Measurements from ENCODE around the gene DNLZ. TPM values are rescaled to one million over a fixed set of nuclear protein-coding genes. Genes with fewer than 3 reads are reported as not detected.

The DNLZ gene
- total RNA-seq, 2 experiments from 2014 or later: 15.4 to 17.0 TPM

GRCh38 chr9:136346927-136347465 lies 16.5 kb downstream of the DNLZ start:
- Mint-ChIP-seq H3K9me3 (no peaks in the 10 kb centered on the region), H3K27me3 (no peaks in the 10 kb centered on the region), H3K4me3 (no peak overlapping the region), H3K4me1 (no peaks in the 10 kb centered on the region), H3K27ac (no peak overlapping the region), H3K36me3 (no peaks in the 10 kb centered on the region)
- ATAC-seq (ENCODE audit: low read depth): no peak
- DNase-seq: no peak
- POLR2A ChIA-PET: no interaction called here

GRCh38 chr9:136346157-136346481 lies 17.4 kb downstream of the DNLZ start:
- Mint-ChIP-seq H3K9me3 (no peaks in the 10 kb centered on the region), H3K27me3 (no peaks in the 10 kb centered on the region), H3K36me3 (no peaks in the 10 kb centered on the region), H3K27ac (no peak overlapping the region), H3K4me3 (no peak overlapping the region), H3K4me1 (no peaks in the 10 kb centered on the region)
- ATAC-seq (ENCODE audit: low read depth): no peak
- POLR2A ChIA-PET: no interaction called here
- no peak for DNase-seq

- DNase-seq: no peak
- no peak overlapping the region for H3K27ac Mint-ChIP-seq
- no peaks in the 10 kb centered on the region for H3K9me3 Mint-ChIP-seq
- no peaks in the 10 kb centered on the region for H3K27me3 Mint-ChIP-seq
- POLR2A ChIA-PET: interaction anchor here (0.6 kb wide), 1 partner anchor 20 kb away, joined by 3 read pairs; no protein-coding TSS in a partner anchor
- no peak overlapping the region for H3K4me3 Mint-ChIP-seq
- H3K4me1 Mint-ChIP-seq: no peaks in the 10 kb centered on the region
- H3K36me3 Mint-ChIP-seq: no peaks in the 10 kb centered on the region
- ATAC-seq (ENCODE audit: low read depth): no peak
Observed at GRCh38 chr9:136345281-136346156, 18.0 kb downstream of the DNLZ start.

DNA sequence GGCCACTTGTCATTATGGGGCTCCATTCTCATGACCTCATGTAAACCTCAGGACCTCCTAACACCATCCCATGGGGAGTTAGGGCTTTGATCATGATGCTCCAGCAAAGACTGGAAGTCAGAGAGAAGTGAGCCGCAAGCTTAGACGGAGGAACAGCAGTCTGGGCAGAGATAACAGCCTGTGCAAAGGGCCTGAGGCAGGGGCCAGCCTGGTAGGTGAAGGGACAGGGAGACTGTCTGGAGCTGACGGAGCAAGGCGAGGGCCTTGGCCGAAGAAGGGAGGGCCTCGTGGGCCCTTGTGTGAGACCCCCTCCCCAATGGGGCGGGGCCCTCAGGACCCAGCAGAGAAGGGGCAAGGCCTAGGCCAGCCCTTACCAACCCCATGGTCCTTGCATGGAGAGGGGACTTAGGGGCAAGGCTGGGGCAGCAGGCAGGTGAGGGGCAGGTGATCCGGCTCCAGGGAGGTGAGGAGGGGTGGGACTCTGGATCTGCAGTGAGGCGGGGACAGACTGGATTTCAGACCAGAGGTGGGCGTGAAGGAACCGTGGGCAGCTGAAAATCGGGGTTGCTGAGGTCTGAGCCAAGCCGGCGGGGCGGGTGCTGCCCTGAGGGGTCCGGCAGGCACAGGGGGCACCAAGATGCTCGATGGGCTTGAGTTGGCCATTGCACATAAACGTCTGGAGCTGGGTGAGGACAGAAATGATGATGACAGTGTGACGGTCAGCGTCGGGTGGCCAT lies 18.8 kb downstream of the DNLZ start:
- no peak overlapping the region for H3K27ac Mint-ChIP-seq
- H3K9me3 Mint-ChIP-seq: no peaks in the 10 kb centered on the region
- no peak overlapping the region for H3K4me3 Mint-ChIP-seq
- H3K4me1 Mint-ChIP-seq: no peaks in the 10 kb centered on the region
- DNase-seq (no peak), ATAC-seq (ENCODE audit: low read depth) (no peak)
- no peaks in the 10 kb centered on the region for H3K27me3 Mint-ChIP-seq
- POLR2A ChIA-PET: interaction anchor here (0.6 kb wide), 1 partner anchor 20 kb away, joined by 3 read pairs; no protein-coding TSS in a partner anchor
- H3K36me3 Mint-ChIP-seq: no peaks in the 10 kb centered on the region

DNA sequence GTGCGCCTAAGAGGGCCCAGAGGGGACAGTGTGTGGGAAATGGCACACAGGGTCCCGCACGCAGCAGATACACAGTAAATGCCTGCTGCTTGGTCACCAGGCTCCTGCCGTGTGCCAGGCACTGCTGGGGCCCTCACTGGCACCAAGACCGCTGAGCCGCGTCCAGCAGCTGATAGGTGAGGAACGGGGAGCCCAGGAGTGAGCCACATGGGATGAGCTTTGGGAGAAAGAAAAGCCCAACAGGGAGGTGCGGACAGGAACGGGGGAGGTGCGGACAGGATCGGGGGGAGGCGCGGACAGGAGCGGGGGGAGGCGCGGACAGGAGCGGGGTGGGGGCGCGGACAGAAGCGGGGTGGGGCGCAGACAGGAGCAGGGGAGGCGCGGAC lies 19.7 kb downstream of the DNLZ start:
- POLR2A ChIA-PET: no interaction called here
- Mint-ChIP-seq H3K27ac (no peak overlapping the region), H3K4me3 (no peak overlapping the region), H3K36me3 (no peaks in the 10 kb centered on the region), H3K9me3 (no peaks in the 10 kb centered on the region), H3K4me1 (no peaks in the 10 kb centered on the region), H3K27me3 (no peaks in the 10 kb centered on the region)
- ATAC-seq (ENCODE audit: low read depth): no peak
- DNase-seq: no peak

DNA sequence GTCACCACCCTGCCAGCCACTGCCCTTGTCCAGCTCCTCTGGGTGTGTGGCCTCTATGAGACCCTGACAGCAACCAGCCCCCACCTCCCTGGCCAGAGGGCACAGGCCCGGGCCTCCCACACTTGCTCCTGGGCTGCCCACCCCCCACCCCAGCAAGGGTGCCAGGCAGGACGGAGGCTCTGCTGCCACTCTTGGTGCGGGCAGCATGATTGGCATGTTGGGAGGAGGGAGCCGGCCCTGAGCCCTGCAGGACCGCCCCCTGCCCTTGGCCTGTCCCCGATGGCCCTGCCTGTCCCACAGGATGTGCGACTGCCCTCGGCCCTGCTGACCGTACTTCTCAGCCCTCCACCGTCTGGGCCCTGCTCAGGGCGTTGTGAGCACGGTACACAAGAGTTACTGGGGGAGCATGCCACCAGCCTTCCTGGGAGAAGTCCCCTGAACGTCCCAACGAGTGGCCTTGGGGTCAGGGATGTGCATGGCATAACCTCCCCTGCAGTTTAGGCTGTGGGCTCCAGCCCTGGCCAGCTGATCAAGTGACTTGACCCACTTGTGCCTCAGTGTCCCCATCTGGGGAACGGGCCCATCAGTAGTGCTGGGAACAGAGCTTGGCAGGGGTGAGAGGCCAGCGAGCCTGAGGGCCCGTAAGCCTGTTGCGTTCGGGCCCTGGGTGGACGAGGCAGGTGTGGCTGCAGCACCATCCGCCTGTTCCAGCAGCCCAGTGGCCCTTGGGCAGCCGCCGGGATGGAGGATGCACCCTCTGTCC lies 20.2 kb downstream of the DNLZ start:
- Mint-ChIP-seq H3K4me3 (no peak overlapping the region), H3K36me3 (no peaks in the 10 kb centered on the region), H3K27ac (no peak overlapping the region), H3K4me1 (no peaks in the 10 kb centered on the region), H3K9me3 (no peaks in the 10 kb centered on the region), H3K27me3 (no peaks in the 10 kb centered on the region)
- DNase-seq: no peak
- no peak for ATAC-seq (ENCODE audit: low read depth)
- POLR2A ChIA-PET: no interaction called here

DNA sequence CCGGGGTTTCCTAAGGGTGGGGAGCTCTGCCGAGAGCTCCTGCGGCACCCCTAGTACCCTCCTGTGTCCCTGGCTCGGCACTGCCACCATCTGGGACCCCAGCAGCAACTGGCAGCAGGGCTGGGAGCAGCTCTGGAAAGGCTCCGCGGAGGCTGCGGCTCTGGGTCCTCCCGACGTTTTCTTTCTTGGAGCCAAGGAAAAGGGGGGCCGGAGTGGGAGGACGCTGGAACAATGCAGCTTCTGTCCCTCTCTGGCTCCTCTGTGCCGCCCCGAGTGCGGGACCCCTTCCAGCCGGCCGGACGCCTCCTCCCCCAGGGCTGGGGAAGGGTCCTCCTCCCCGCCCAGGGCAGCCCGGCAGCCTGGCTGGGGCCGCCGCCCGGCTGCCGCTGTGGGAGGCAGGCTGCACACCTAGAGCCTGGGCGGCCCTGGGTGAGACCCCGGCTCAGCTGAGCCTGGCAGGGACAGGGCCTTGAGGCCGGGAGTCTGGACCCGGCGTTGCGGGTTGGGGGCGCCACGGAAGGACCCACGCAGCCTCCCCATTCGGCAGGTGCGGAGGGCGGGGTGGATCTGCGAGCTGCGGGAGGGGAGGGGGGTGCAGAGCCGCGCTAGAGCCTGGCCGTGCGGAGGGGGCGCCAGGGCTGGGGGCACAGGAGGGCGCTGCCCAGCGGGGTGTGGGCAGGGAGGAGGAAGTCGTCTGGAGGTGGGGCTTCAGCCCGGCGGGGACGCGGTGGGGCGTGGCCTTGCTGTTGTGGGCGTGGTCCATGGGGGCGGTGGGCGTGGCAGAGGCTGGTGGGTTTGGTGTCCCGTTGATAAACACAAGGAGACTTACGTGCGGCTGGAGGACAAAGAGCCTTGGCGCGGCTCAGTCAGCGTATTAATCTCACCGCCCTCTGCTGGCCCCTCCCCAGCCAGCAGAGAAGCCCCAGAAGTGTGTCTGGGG lies 21.1 kb downstream of the DNLZ start:
- POLR2A ChIA-PET: no interaction called here
- Mint-ChIP-seq H3K27me3 (no peaks in the 10 kb centered on the region), H3K4me1 (no peaks in the 10 kb centered on the region), H3K9me3 (no peaks in the 10 kb centered on the region), H3K27ac (no peak overlapping the region), H3K4me3 (no peak overlapping the region), H3K36me3 (no peaks in the 10 kb centered on the region)
- ATAC-seq (ENCODE audit: low read depth) (peak; percentile 43), DNase-seq (peak; percentile 81)

GRCh38 chr9:136341769-136342168 lies 21.8 kb downstream of the DNLZ start:
- POLR2A ChIA-PET: no interaction called here
- H3K36me3 Mint-ChIP-seq: no peaks in the 10 kb centered on the region
- H3K4me1 Mint-ChIP-seq: no peaks in the 10 kb centered on the region
- H3K27me3 Mint-ChIP-seq: no peaks in the 10 kb centered on the region
- ATAC-seq (ENCODE audit: low read depth): no peak
- H3K27ac Mint-ChIP-seq: no peak overlapping the region
- no peak for DNase-seq
- H3K9me3 Mint-ChIP-seq: no peaks in the 10 kb centered on the region
- H3K4me3 Mint-ChIP-seq: no peak overlapping the region

- H3K4me1 Mint-ChIP-seq: no peaks in the 10 kb centered on the region
- no peaks in the 10 kb centered on the region for H3K36me3 Mint-ChIP-seq
- H3K4me3 Mint-ChIP-seq: no peak overlapping the region
- H3K9me3 Mint-ChIP-seq: no peaks in the 10 kb centered on the region
- POLR2A ChIA-PET: no interaction called here
- ATAC-seq (ENCODE audit: low read depth): no peak
- no peaks in the 10 kb centered on the region for H3K27me3 Mint-ChIP-seq
- no peak for DNase-seq
- no peak overlapping the region for H3K27ac Mint-ChIP-seq
Observed at GRCh38 chr9:136341042-136341655, 22.4 kb downstream of the DNLZ start.

DNA sequence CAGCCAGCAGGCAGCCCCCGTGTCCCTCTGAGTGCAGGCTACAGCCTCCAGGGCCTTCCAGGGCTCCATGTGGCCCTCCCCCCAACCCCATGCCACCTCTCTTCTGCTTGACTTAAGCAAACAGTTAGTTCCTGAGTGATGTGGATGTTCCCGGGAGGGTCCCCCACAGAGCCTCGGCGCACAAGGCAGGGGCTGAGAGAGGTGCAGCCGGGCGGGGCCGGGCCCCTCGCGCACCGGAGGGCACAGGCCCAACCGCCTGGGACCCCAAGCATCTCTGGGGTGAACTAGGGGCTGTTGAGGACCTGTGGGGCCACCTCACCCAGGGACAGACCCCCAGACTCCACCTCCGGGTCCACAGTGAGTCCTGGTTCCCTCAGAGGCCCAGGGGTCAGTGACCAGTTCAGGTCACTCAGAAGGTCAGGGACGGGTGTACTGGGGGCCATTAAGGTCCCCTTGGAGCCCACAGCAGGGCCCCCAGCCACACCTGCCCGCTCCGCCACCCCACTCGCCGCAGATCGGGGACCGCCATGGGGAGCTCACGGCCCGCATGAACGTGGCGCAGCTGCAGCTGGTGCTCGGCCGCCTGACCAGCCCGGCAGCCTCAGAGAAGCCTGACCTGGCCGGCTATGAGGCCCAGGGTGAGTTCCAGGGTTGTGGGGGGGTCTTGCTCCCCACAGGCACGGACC lies 23.0 kb downstream of the DNLZ start:
- Mint-ChIP-seq H3K27ac (no peak overlapping the region), H3K36me3 (no peaks in the 10 kb centered on the region), H3K9me3 (no peaks in the 10 kb centered on the region), H3K27me3 (no peaks in the 10 kb centered on the region), H3K4me1 (no peaks in the 10 kb centered on the region), H3K4me3 (no peak overlapping the region)
- DNase-seq: no peak
- ATAC-seq (ENCODE audit: low read depth): no peak
- POLR2A ChIA-PET: no interaction called here

DNA sequence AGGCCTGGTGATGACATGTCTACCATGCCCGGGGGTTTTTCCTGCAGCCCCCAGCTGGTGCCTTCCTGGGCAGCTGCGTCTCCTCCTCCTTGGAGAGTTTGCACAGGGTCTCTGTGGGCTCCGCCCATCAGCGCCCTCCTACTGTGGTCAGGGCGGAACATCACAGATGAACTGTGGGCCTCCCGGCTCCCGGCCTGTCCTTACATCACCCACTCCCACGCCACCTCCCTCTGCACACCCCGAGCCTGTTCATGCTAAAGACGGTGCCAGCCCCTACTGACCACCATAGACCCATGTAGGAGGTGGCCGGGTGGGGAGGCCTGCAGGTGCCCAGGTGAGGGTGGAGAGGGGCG lies 23.6 kb downstream of the DNLZ start:
- H3K4me3 Mint-ChIP-seq: no peak overlapping the region
- no peaks in the 10 kb centered on the region for H3K27me3 Mint-ChIP-seq
- H3K27ac Mint-ChIP-seq: no peak overlapping the region
- no peaks in the 10 kb centered on the region for H3K36me3 Mint-ChIP-seq
- H3K4me1 Mint-ChIP-seq: no peaks in the 10 kb centered on the region
- POLR2A ChIA-PET: no interaction called here
- DNase-seq (no peak), ATAC-seq (ENCODE audit: low read depth) (no peak)
- no peaks in the 10 kb centered on the region for H3K9me3 Mint-ChIP-seq
